Measurements from ENCODE around the gene SSH3.
"Not testable (repeated sequence)": the region's sequence is repeated elsewhere in the genome, so short reads cannot be mapped to it uniquely, and the experiment has no call there.

Gene SSH3

GRCh38 chr11:67303132-67303834 lies at the start of gene SSH3:
Gene SSH3, plus strand, starts transcription at chr11:67303530. Its CDS starts 96 bp downstream, at chr11:67303626.
- DNase-seq (ENCODE audit: low read depth, low spot score): no peak

GRCh38 chr11:67253872-67254624 lies 49.3 kb upstream of the SSH3 start:
- DNase-seq (ENCODE audit: low read depth, low spot score): no peak

- DNase-seq (ENCODE audit: low read depth, low spot score): no peak
These were observed 48.5 kb upstream of the SSH3 start for GRCh38 chr11:67254798-67255197.

- DNase-seq (ENCODE audit: low read depth, low spot score): no peak
These were observed 48.0 kb upstream of the SSH3 start for GRCh38 chr11:67255353-67255752.

- no peak for DNase-seq (ENCODE audit: low read depth, low spot score)
These were observed 47.5 kb upstream of the SSH3 start for GRCh38 chr11:67255864-67256263.

- DNase-seq (ENCODE audit: low read depth, low spot score): no peak
These were observed 46.7 kb upstream of the SSH3 start for GRCh38 chr11:67256477-67257135.

- DNase-seq (ENCODE audit: low read depth, low spot score): no peak
These were observed 42.9 kb upstream of the SSH3 start for GRCh38 chr11:67260406-67260805.

GRCh38 chr11:67260885-67261639 lies 42.3 kb upstream of the SSH3 start:
- not testable (repeated sequence) for DNase-seq (ENCODE audit: low read depth, low spot score)

- no peak for DNase-seq (ENCODE audit: low read depth, low spot score)
These were observed 41.7 kb upstream of the SSH3 start for GRCh38 chr11:67261640-67261945.

GRCh38 chr11:67261946-67262681 lies 41.2 kb upstream of the SSH3 start:
- no peak for DNase-seq (ENCODE audit: low read depth, low spot score)

- no peak for DNase-seq (ENCODE audit: low read depth, low spot score)
These were observed 40.3 kb upstream of the SSH3 start for GRCh38 chr11:67262731-67263675.

- DNase-seq (ENCODE audit: low read depth, low spot score): no peak
These were observed 39.1 kb upstream of the SSH3 start for GRCh38 chr11:67264260-67264659.

GRCh38 chr11:67264877-67265632 lies 38.3 kb upstream of the SSH3 start:
- no peak for DNase-seq (ENCODE audit: low read depth, low spot score)

- DNase-seq (ENCODE audit: low read depth, low spot score): no peak
These were observed 37.5 kb upstream of the SSH3 start for GRCh38 chr11:67265633-67266448.

GRCh38 chr11:67266449-67267187 lies 36.7 kb upstream of the SSH3 start, which contains the start of gene GRK2:
Gene GRK2, plus strand, starts transcription at chr11:67266473. Its CDS starts 227 bp downstream, at chr11:67266700.
- DNase-seq (ENCODE audit: low read depth, low spot score): no peak

GRCh38 chr11:67267188-67268080 lies 35.9 kb upstream of the SSH3 start:
- no peak for DNase-seq (ENCODE audit: low read depth, low spot score)
